GM12892 (cell line): ENCODE measurements around the gene TMEM91.
A peak's percentile ranks its signal among the peaks of the same experiment; 100 is the strongest.
"Not testable (repeated sequence)": the region's sequence is repeated elsewhere in the genome, so short reads cannot be mapped to it uniquely, and the experiment has no call there.

Experiments
- DNase-seq: peaks from one replicate; pipeline ENCODE4 v3.0.0; 2011; ENCODE audit not compliant: insufficient read length
- FAIRE-seq: peaks from 2 replicates; lab custom pipeline; 2011; peaks lifted over from hg19 to GRCh38; lab: Jason Lieb, UNC
- POLR2A ChIP-seq: IDR thresholded peaks from 2 replicates; pipeline ENCODE4 v1.6.1; 2011; ENCODE audit warnings: low read depth, low read length, control low read depth
- POLR2AphosphoS5 ChIP-seq: IDR thresholded peaks from 2 replicates; pipeline ENCODE4 v1.6.1; 2011; ENCODE audit warnings: low read depth, low read length, control low read depth
- TAF1 ChIP-seq: IDR thresholded peaks from 2 replicates; pipeline ENCODE4 v1.6.1; 2011; ENCODE audit warnings: low read depth, mild to moderate bottlenecking, control low read depth, low read length, borderline replicate concordance

TMEM91 gene

GRCh38 chr19:41367848-41368301 lies 8.5 kb upstream of the TMEM91 start:
- FAIRE-seq (no peak), DNase-seq (no peak)
- TF ChIP-seq POLR2AphosphoS5: no peak

DNA sequence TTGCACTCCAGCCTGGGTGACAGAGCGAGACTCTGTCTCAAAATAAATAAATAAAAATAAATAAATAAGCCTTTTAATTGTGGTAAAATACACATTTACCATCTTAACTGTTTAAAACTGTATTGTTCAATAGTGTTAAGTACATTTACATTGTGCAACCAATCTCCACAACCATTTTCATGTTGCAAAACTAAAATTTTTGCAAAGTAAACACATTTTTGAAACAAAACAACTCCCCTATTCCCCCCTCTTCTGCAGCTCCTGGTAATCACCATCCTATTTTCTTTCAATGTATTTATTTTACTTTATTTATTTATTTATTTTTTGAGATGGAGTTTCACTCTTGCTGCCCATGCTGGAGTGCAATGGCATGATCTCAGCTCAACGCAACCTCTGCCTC lies 6.6 kb upstream of the TMEM91 start:
- no peak for FAIRE-seq
- TF ChIP-seq POLR2AphosphoS5: no peak
- TF ChIP-seq TAF1: no peak
- no peak for TF ChIP-seq POLR2A
- DNase-seq: no peak

DNA sequence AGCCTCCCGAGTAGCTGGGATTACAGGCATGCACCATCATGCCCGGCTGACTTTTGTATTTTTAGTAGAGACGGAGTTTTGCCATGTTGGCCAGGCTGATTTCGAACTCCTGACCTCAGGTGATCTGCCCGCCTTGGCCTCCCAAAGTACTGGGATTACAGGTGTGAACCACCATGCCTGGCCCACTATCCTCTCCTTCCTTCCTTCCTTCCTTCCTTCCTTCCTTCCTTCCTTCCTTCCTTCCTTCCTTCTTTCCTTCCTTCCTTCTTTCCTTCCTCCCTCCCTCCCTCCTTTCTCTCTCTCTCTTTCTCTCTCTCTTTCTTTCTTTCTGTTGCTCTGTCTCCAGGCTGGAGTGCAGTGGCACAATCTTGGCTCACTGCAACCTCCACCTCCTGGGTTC lies 5.2 kb upstream of the TMEM91 start:
- DNase-seq, FAIRE-seq: not testable (repeated sequence)

GRCh38 chr19:41371541-41371940 lies 4.8 kb upstream of the TMEM91 start:
- TF ChIP-seq POLR2A: no peak
- no peak for FAIRE-seq
- DNase-seq: no peak

DNA sequence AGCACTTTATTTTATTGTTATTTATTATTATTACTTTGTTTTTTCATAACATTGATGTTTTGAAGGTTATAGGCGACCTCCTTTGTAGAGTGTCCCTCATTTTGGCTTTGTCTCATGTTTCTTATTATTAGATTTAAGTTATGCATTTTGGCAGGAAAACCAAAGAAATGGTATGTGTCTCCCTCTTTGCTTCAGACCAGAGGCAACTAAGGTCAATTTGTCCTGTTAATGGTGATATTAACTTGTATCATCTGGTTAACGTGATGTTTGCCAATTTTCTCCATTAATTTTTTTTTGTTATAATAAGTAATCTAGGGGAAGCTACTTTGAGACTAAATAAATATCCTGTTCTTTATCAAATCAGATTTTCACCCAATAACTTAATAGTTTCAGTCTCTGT lies 3.8 kb upstream of the TMEM91 start:
- FAIRE-seq (no peak), DNase-seq (no peak)
- no peak for TF ChIP-seq TAF1
- TF ChIP-seq POLR2A: no peak
- TF ChIP-seq POLR2AphosphoS5: no peak

- FAIRE-seq (no peak), DNase-seq (no peak)
- no peak for TF ChIP-seq TAF1
- no peak for TF ChIP-seq POLR2AphosphoS5
- no peak for TF ChIP-seq POLR2A
Observed at GRCh38 chr19:41373993-41374392, 2.3 kb upstream of the TMEM91 start.

DNA sequence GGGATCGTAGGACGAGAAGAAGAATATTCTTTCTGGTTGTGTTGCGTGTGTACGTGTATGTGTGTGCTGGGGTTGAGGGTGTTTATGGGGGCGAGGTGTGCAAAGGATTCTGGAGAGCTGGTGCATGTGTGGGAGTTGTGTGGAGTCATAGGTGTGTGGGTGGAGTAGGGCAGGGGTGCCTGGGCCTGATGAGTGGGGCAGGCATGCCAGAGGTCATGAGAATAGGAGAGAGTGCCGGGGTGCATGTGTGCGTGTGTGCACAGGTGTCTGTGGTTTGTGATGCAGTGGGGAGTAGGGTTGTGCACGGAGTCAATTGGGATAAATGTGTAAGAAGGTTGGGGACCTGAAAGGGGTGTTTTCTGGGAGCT lies 649 bp downstream of the TMEM91 start:
- DNase-seq (no peak), FAIRE-seq (no peak)
- TF ChIP-seq POLR2AphosphoS5: no peak
- no peak for TF ChIP-seq TAF1
- no peak for TF ChIP-seq POLR2A

DNA sequence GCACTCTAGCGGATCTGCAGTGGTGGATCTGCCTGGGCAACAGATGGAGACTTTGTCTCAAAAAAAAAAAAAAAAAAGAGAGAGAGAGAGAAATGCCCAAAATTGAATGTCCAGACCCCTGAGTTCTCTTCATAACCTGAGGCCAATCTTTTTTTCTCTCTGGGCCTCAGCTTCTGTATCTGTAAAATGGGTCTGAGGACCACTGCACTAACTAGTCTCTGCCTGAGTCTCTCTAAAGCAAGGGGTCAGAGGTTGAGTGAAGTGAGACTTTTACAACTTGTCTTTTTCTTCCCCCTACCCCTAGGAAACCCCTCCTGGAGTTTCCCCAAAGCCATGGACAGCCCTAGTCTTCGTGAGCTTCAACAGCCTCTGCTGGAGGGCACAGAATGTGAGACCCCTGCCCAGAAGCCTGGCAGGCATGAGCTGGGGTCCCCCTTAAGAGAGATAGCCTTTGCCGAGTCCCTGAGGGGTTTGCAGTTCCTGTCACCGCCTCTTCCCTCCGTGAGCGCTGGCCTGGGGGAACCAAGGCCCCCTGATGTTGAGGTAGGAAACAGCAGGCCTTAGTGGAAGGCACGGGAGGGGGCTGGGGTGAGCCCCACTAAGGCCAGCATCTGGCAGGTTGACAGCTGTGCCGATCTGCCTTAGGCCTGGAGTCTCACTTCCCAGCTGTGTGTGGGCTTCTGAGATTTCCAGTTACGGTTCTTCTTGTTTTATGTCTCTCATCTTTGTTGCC lies 1.8 kb downstream of the TMEM91 start:
- FAIRE-seq (no peak), DNase-seq (peak; percentile 48)

GRCh38 chr19:41381536-41381935 lies 5.2 kb downstream of the TMEM91 start:
- DNase-seq, FAIRE-seq: not testable (repeated sequence)

More for the DNA sequence above, 1.8 kb downstream of the TMEM91 start:
- TF ChIP-seq TAF1: no peak
- no peak for TF ChIP-seq POLR2AphosphoS5
- TF ChIP-seq POLR2A: no peak

- TF ChIP-seq TAF1 (no peak), POLR2AphosphoS5 (no peak), POLR2A (no peak)
- DNase-seq (no peak), FAIRE-seq (no peak)
Observed at GRCh38 chr19:41384351-41384750, 8.0 kb downstream of the TMEM91 start.

DNA sequence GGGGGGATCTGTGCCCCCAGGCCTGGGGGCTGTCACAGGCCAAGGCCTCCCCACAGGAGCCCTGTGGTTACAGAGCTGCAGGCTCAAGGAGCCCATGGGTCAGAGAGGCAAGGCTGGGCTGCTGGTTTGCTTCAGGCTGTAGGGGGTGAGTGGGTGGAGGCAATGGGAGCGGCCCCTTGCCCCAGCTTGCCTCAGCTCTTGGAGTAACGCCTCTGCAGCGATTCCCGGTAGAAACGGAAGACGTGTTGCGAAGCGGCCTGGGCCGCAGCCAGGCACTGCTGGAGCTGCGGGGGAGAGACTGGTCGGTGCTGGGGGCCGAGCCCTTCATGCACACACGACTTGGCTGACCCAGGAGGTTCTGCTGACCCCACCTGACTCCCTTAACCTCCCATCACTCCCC lies 10.1 kb downstream of the TMEM91 start:
- DNase-seq: no peak
- no peak for TF ChIP-seq POLR2AphosphoS5
- TF ChIP-seq TAF1: no peak
- TF ChIP-seq POLR2A: no peak
- no peak for FAIRE-seq

DNA sequence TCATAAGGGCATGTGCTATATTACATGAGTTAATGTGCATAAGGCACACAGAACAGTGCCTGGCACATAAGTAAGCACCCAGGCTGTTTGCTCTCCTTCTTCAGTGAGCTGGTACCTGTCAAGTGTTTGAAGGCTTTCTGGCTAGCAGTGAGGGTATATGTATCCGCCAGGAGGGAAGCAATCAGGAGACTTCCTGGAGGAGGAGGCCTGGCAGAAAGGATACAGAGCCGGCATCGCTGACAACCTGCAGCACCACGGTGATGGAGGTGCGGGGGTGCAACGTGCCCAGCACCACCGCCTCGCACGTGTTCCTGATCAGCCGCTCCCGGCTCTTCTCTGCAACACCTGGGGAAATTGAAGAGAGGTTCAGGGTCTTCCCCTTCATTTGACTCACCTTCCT lies 15.3 kb downstream of the TMEM91 start:
- no peak for FAIRE-seq
- no peak for DNase-seq
- TF ChIP-seq POLR2A (no peak), POLR2AphosphoS5 (no peak), TAF1 (no peak)

GRCh38 chr19:41392775-41393174 lies 16.4 kb downstream of the TMEM91 start:
- no peak for FAIRE-seq
- no peak for DNase-seq
- TF ChIP-seq POLR2AphosphoS5 (no peak), POLR2A (no peak), TAF1 (no peak)
